ENCODE measurements around the gene FNDC3B. TPM values are rescaled to one million over a fixed set of nuclear protein-coding genes. Genes with fewer than 3 reads are reported as not detected.

The FNDC3B gene
- total and polyA plus RNA-seq, 2 of the 8 experiments (the other 6 are each of a cell fraction or from before 2014, with no cell fraction given): 14.1 to 44.4 TPM

DNA sequence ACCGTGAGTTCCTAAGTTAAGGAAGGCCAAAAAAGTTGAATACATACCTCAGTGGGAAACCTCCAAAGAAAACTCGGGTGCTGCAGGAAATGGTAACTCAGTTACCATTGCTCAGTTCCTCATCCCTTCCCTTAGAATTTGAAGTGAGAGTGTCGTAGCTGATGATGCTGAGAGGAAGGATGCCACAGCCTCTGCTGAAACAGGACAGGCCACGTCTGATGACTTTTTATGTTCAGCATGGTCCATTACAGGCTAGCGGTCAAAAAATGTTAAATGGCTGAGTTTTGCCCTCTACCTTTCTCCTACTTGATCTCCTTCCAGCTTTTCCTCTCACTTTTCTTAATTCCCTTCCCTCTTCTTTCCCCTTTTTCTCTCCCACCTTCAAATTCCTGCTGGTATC is 273.3 kb downstream of the FNDC3B start:
- no peak for FAIRE-seq
- H4K20me1 ChIP-seq (replicated peaks in 1 of 2; ENCODE audit: control insufficient read depth in 1 of 2, insufficient read depth in 2 of 2, low read length in 2 of 2): no peaks in the 10 kb centered on the region
- H3K9ac ChIP-seq (replicated peaks in 1 of 4; ENCODE audit: extremely low read depth in 1 of 4, low read depth in 3 of 4, low read length in 3 of 4): no peak overlapping the region
- H3K18ac ChIP-seq (ENCODE audit: extremely low read depth, low read length): no peak overlapping the region
- no peak for TF ChIP-seq NRF1 (IDR thresholded peaks at IDR 0.05; ENCODE audit: low read depth, low read length)
- TF ChIP-seq MAFK (IDR thresholded peaks at IDR 0.05; ENCODE audit: low read depth, low read length): no peak
- no peak for TF ChIP-seq EGR1 (IDR thresholded peaks at IDR 0.05; ENCODE audit: borderline replicate concordance, low read depth, low read length)
- TF ChIP-seq RAD21 (IDR thresholded peaks at IDR 0.05 in 1 of 2, conservative IDR thresholded peaks at IDR 0.05 in 1 of 2; ENCODE audit: low read depth in 2 of 2, low read length in 2 of 2): no peak
- no peak for TF ChIP-seq SAP30 (IDR thresholded peaks at IDR 0.05; ENCODE audit: insufficient read depth, insufficient replicate concordance, low read length)
- no peak for TF ChIP-seq TCF12 (IDR thresholded peaks at IDR 0.05; ENCODE audit: low read depth, low read length)
- TF ChIP-seq, protein P1, sequence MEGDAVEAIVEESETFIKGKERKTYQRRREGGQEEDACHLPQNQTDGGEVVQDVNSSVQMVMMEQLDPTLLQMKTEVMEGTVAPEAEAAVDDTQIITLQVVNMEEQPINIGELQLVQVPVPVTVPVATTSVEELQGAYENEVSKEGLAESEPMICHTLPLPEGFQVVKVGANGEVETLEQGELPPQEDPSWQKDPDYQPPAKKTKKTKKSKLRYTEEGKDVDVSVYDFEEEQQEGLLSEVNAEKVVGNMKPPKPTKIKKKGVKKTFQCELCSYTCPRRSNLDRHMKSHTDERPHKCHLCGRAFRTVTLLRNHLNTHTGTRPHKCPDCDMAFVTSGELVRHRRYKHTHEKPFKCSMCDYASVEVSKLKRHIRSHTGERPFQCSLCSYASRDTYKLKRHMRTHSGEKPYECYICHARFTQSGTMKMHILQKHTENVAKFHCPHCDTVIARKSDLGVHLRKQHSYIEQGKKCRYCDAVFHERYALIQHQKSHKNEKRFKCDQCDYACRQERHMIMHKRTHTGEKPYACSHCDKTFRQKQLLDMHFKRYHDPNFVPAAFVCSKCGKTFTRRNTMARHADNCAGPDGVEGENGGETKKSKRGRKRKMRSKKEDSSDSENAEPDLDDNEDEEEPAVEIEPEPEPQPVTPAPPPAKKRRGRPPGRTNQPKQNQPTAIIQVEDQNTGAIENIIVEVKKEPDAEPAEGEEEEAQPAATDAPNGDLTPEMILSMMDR (IDR thresholded peaks at IDR 0.05; ENCODE audit: control extremely low read depth in 1 of 3, insufficient read depth in 1 of 3, low read depth in 1 of 3, low read length in 3 of 3): no peak
- TF ChIP-seq, protein P2, sequence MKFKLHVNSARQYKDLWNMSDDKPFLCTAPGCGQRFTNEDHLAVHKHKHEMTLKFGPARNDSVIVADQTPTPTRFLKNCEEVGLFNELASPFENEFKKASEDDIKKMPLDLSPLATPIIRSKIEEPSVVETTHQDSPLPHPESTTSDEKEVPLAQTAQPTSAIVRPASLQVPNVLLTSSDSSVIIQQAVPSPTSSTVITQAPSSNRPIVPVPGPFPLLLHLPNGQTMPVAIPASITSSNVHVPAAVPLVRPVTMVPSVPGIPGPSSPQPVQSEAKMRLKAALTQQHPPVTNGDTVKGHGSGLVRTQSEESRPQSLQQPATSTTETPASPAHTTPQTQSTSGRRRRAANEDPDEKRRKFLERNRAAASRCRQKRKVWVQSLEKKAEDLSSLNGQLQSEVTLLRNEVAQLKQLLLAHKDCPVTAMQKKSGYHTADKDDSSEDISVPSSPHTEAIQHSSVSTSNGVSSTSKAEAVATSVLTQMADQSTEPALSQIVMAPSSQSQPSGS (IDR thresholded peaks at IDR 0.05; ENCODE audit: low read length): no peak
- H3K23ac ChIP-seq (ENCODE audit: insufficient read length): no peak overlapping the region
- peaks cover 2 to 33% (median 11%) of the 10 kb centered on the region in 4 experiments; a peak in 5 of 8 replicates for H3K36me3 ChIP-seq (ENCODE audit: control insufficient read depth in 2 of 4, insufficient read depth in 4 of 4, low read length in 3 of 4)
- no peak overlapping the region for H4K5ac ChIP-seq (ENCODE audit: insufficient read length, low read depth, low read length)
- no peaks in the 10 kb centered on the region; the same call in 1 of the 2 replicates for H3K79me1 ChIP-seq (ENCODE audit: low read depth, low read length)
- WGBS, 2 experiments (ENCODE audit: extremely low coverage in 1 of 2, insufficient coverage in 1 of 2, insufficient read length in 1 of 2, insufficient replicate concordance in 2 of 2, low coverage in 1 of 2, low lambda C conversion rate in 2 of 2, missing lambda C conversion rate in 1 of 2): 87% methylated on average over 5 of the region's 5 CpGs; no CpG with 5 or more reads in 1 of the 2 experiments
- no peak overlapping the region for H3K27ac ChIP-seq (ENCODE audit: low read depth, low read length)
- no peaks in the 10 kb centered on the region for H3K23me2 ChIP-seq (ENCODE audit: low read depth, low read length)
- CTCF ChIA-PET (ENCODE audit: partially characterized antibody): interaction anchor here (1.2 to 4.0 kb wide), 3 partner anchors 9 to 20 kb away, joined by 4 to 14 read pairs (median 7); no protein-coding TSS in a partner anchor
- no peak overlapping the region for H3K4me3 ChIP-seq (ENCODE audit: extremely low read depth in 1 of 4, insufficient read depth in 2 of 4, low read depth in 3 of 4, low read length in 4 of 4)
- H2BK5ac ChIP-seq (ENCODE audit: low read depth, low read length): no peak overlapping the region
- H3K79me2 ChIP-seq (ENCODE audit: control insufficient read depth in 1 of 2, insufficient read depth in 2 of 2, low read length in 2 of 2): no peaks in the 10 kb centered on the region
- no peak overlapping the region for H2BK120ac ChIP-seq (replicated peaks; ENCODE audit: low read depth, low read length)
- no peak overlapping the region for H3K56ac ChIP-seq (replicated peaks; ENCODE audit: insufficient read length, low read depth, low read length)
- no peak overlapping the region for H2BK20ac ChIP-seq (ENCODE audit: low read length)
- no peak overlapping the region for H2AFZ ChIP-seq (ENCODE audit: low read length)
- no peak overlapping the region for H4K8ac ChIP-seq (ENCODE audit: extremely low read depth, insufficient read depth, low read length)
- H3K27me3 ChIP-seq (replicated peaks in 1 of 4; ENCODE audit: control insufficient read depth in 3 of 4, extremely low read depth in 1 of 4, insufficient read depth in 3 of 4, low read length in 3 of 4): no peaks in the 10 kb centered on the region
- no peak overlapping the region for H2BK12ac ChIP-seq (ENCODE audit: low read depth, low read length)
- H3K4me2 ChIP-seq (ENCODE audit: insufficient read depth in 1 of 2, low read depth in 2 of 2, low read length in 2 of 2): no peak overlapping the region
- no peaks in the 10 kb centered on the region for H3K9me3 ChIP-seq (ENCODE audit: insufficient read depth in 2 of 2, low read depth in 1 of 2, low read length in 1 of 2)
- no peak overlapping the region for H3K4ac ChIP-seq (replicated peaks; ENCODE audit: insufficient read length, low read depth, low read length)
- no peak for DNase-seq (ENCODE audit: low read depth in 1 of 2, low spot score in 2 of 2)
- H3K14ac ChIP-seq (ENCODE audit: insufficient read length): no peak overlapping the region
- no peak overlapping the region for H2AK5ac ChIP-seq (ENCODE audit: low read depth, low read length)
- peaks cover 0 to 9% (median 1%) of the 10 kb centered on the region in 4 experiments; a peak in 2 of 7 replicates for H3K4me1 ChIP-seq (replicated peaks in 1 of 4; ENCODE audit: control insufficient read depth in 3 of 4, insufficient read depth in 4 of 4, low read length in 3 of 4)
- POLR2A ChIA-PET (ENCODE audit: partially characterized antibody): no interaction called here
- H2BK15ac ChIP-seq (ENCODE audit: low read length): no peak overlapping the region
- no peak overlapping the region for H4K91ac ChIP-seq (replicated peaks; ENCODE audit: insufficient read length, low read length)
